HEK293T (cell line): ENCODE results near the gene VAV2.

Source experiments
- CTCF ChIA-PET: fragments of 350-600 bp; formaldehyde crosslinking; extraction: SDS; loops from one replicate; lab custom pipeline; 2021; ENCODE audit warnings: antibody characterized with exemption, inconsistent platforms; lab: Yijun Ruan, JAX
- POLR2A ChIA-PET: fragments of 350-600 bp; formaldehyde crosslinking; extraction: SDS; loops from one replicate; lab custom pipeline; 2020; ENCODE audit warnings: antibody characterized with exemption, inconsistent platforms; lab: Yijun Ruan, JAX
- DNase-seq: peaks from one replicate; pipeline ENCODE4 v3.0.0; 2012; ENCODE audit warnings: mixed read lengths; ENCODE audit errors: extremely low spot score
- ARNT ChIP-seq: fragments of 450-650 bp; IDR thresholded peaks from 2 replicates; pipeline ENCODE4 v1.6.1; 2017; ENCODE audit warnings: mild to moderate bottlenecking
- BHLHE40 ChIP-seq: fragments of 450-650 bp; IDR thresholded peaks from 2 replicates; pipeline ENCODE4 v1.6.1; 2016; ENCODE audit warnings: mild to moderate bottlenecking, moderate library complexity, borderline replicate concordance
- CTBP1 ChIP-seq: fragments of 450-650 bp; IDR thresholded peaks from 2 replicates; pipeline ENCODE4 v1.6.1; 2016; ENCODE audit warnings: borderline replicate concordance
- ELF4 ChIP-seq: fragments of 450-650 bp; IDR thresholded peaks from 2 replicates; pipeline ENCODE4 v1.6.1; 2017; ENCODE audit warnings: antibody characterized with exemption
- FOXA1 ChIP-seq: fragments of 450-650 bp; IDR thresholded peaks from 2 replicates; pipeline ENCODE4 v1.6.1; 2016; ENCODE audit warnings: mild to moderate bottlenecking
- FOXK2 ChIP-seq: fragments of 450-650 bp; IDR thresholded peaks from 2 replicates; pipeline ENCODE4 v1.6.1; 2016; ENCODE audit warnings: mild to moderate bottlenecking
- FOXM1 ChIP-seq: fragments of 450-650 bp; IDR thresholded peaks from 2 replicates; pipeline ENCODE4 v1.6.1; 2017; ENCODE audit warnings: mild to moderate bottlenecking, borderline replicate concordance
- HDGF ChIP-seq: fragments of 450-650 bp; IDR thresholded peaks from 2 replicates; pipeline ENCODE4 v1.6.1; 2017; ENCODE audit warnings: antibody characterized with exemption, borderline replicate concordance
- L3MBTL2 ChIP-seq: fragments of 450-650 bp; conservative IDR thresholded peaks from 2 replicates; pipeline ENCODE4 v1.6.1; 2016; ENCODE audit warnings: mild to moderate bottlenecking
- LEF1 ChIP-seq: fragments of 450-650 bp; IDR thresholded peaks from 2 replicates; pipeline ENCODE4 v1.6.1; 2017; ENCODE audit warnings: mild to moderate bottlenecking, borderline replicate concordance
- NFRKB ChIP-seq: fragments of 450-650 bp; IDR thresholded peaks from 2 replicates; pipeline ENCODE4 v1.6.1; 2016; ENCODE audit warnings: mild to moderate bottlenecking, moderate library complexity
- SP1 ChIP-seq: fragments of 450-650 bp; IDR thresholded peaks from 2 replicates; pipeline ENCODE4 v1.6.1; 2017
- SUZ12 ChIP-seq: fragments of 450-650 bp; IDR thresholded peaks from 2 replicates; pipeline ENCODE4 v1.6.1; 2016; ENCODE audit warnings: mild to moderate bottlenecking
- TARDBP ChIP-seq: fragments of 450-650 bp; IDR thresholded peaks from 2 replicates; pipeline ENCODE4 v1.6.1; 2016
- ZNF384 ChIP-seq: fragments of 450-650 bp; IDR thresholded peaks from 2 replicates; pipeline ENCODE4 v1.6.1; 2016
- TF ChIP-seq, protein P1 (sequence below): fragments of 450-650 bp; IDR thresholded peaks from 2 replicates; pipeline ENCODE4 v1.6.1; 2016

Gene VAV2

GRCh38 chr9:133788045-133788818 is 203.9 kb downstream of the VAV2 start:
- ChIA-PET CTCF (no interaction called here), POLR2A (no interaction called here)
- DNase-seq = no peak
- TF ChIP-seq NFRKB (no peak), BHLHE40 (no peak), CTBP1 (no peak), TARDBP (no peak), FOXA1 (no peak), ELF4 (no peak)

GRCh38 chr9:133787754-133788025 is 204.4 kb downstream of the VAV2 start:
- DNase-seq = peak; percentile 67
- POLR2A ChIA-PET = no interaction called here
- TF ChIP-seq FOXM1 (no peak), ZNF384 (no peak)
- CTCF ChIA-PET = no interaction called here

DNA sequence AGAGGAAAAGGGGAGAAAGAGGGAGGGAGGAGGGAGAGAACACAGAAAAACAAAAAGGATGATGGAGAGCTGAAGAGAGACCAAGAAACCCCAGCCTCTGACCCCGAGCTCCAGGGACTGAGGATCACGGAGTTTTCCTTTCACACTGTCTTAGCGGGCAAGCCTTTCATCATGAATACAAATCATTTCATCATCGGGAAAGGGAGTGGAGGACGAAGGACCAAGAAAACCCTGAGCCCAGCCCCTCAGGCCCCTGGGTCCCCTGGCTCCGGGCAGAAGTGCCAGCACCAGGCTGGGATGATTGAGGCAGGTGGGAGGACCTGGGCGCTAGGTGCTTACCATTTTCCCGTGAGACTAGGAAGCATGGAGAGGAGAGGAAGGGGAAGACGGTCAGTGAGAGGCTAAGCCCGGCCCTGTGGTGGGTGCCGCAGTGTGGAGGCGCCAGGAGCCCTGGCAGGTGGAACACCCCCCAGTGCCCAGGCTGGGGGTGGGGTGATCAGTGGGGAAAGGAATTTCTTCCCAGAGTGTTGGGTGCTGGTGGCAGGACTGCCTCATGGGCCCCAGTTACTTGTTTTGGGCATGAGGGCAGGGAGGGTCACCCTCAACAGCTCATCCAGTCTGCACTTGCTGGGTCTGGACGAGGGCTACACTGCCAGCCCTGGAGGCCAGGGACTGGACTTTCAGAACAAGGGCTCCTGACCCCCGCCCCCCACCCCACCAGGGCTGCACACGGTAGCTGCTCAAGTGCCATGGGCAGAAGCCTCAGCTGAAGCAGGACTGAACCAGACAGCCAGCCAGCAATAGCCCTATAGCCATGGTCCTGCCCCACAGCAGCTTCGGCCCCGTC is 205.0 kb downstream of the VAV2 start:
- POLR2A ChIA-PET = no interaction called here
- no peak for DNase-seq
- TF ChIP-seq FOXM1 = no peak
- TF ChIP-seq, protein P1, sequence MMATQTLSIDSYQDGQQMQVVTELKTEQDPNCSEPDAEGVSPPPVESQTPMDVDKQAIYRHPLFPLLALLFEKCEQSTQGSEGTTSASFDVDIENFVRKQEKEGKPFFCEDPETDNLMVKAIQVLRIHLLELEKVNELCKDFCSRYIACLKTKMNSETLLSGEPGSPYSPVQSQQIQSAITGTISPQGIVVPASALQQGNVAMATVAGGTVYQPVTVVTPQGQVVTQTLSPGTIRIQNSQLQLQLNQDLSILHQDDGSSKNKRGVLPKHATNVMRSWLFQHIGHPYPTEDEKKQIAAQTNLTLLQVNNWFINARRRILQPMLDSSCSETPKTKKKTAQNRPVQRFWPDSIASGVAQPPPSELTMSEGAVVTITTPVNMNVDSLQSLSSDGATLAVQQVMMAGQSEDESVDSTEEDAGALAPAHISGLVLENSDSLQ = no peak
- TF ChIP-seq TARDBP = no peak
- TF ChIP-seq NFRKB = no peak
- no peak for TF ChIP-seq L3MBTL2
- no peak for TF ChIP-seq CTBP1
- TF ChIP-seq LEF1 = no peak
- TF ChIP-seq ZNF384 = no peak
- TF ChIP-seq FOXK2 = no peak
- TF ChIP-seq HDGF = no peak
- no peak for TF ChIP-seq ARNT
- no peak for TF ChIP-seq SUZ12
- TF ChIP-seq FOXA1 = no peak
- no peak for TF ChIP-seq BHLHE40
- TF ChIP-seq SP1 = no peak
- TF ChIP-seq ELF4 = no peak
- CTCF ChIA-PET = no interaction called here

- DNase-seq = no peak
- POLR2A ChIA-PET = no interaction called here
- TF ChIP-seq HDGF = no peak
- TF ChIP-seq ELF4 = no peak
- no peak for TF ChIP-seq LEF1
- TF ChIP-seq, protein P1 = no peak
- no peak for TF ChIP-seq TARDBP
- TF ChIP-seq FOXM1 = no peak
- no peak for TF ChIP-seq FOXA1
- TF ChIP-seq CTBP1 = no peak
- no peak for TF ChIP-seq ARNT
- TF ChIP-seq BHLHE40 = no peak
- TF ChIP-seq FOXK2 = no peak
- no peak for TF ChIP-seq ZNF384
- CTCF ChIA-PET = no interaction called here
Observed at GRCh38 chr9:133786371-133786753, 205.8 kb downstream of the VAV2 start.

DNA sequence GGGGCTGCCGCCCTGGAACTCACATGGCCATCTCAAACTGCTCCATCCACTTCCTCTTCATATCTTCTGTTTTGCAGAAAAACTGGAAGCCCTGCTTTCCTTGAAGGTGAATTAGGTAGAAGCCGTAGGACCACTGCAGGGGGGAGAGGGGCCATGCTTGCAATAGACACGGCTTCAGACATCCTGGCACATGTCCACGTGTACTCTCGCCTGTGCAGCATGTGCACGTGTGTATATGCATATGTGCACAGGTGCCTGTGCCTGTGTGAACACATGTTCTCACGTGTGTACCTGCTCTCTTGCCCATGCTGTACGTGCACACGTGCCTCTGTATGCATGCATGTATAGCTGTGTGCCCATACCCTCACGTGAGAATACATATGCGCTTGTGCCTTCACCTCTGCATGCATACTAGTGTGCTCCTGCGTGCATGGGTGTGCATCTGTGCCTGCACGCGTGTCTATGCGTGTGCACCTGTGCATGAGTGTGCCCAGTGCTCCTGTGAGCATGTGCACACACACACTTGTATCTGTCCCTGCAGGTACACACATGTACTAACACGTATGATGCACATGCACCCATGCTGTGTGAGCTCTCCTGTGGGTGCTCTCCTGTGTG is 206.3 kb downstream of the VAV2 start:
- TF ChIP-seq FOXA1 = no peak
- no peak for TF ChIP-seq CTBP1
- TF ChIP-seq, protein P1 = no peak
- no peak for TF ChIP-seq ELF4
- ChIA-PET POLR2A (no interaction called here), CTCF (no interaction called here)
- DNase-seq = no peak

GRCh38 chr9:133784731-133785561 is 207.2 kb downstream of the VAV2 start:
- ChIA-PET CTCF (interaction anchor here (0.8 kb wide), 1 partner anchor 210 kb away, joined by 3 read pairs; no protein-coding TSS in a partner anchor), POLR2A (no interaction called here)
- no peak for TF ChIP-seq FOXA1
- no peak for TF ChIP-seq L3MBTL2
- TF ChIP-seq TARDBP = no peak
- TF ChIP-seq FOXK2 = no peak
- TF ChIP-seq SUZ12 = no peak
- no peak for TF ChIP-seq CTBP1
- TF ChIP-seq BHLHE40 = no peak
- no peak for TF ChIP-seq HDGF
- no peak for TF ChIP-seq FOXM1
- no peak for TF ChIP-seq NFRKB
- TF ChIP-seq, protein P1 = no peak
- TF ChIP-seq ELF4 = no peak
- no peak for TF ChIP-seq ZNF384
- TF ChIP-seq LEF1 = no peak
- TF ChIP-seq ARNT = no peak
- no peak for TF ChIP-seq SP1
- no peak for DNase-seq
